Measurements from ENCODE around the gene ZNF622.
A peak's percentile ranks its signal among the peaks of the same experiment; 100 is the strongest.

The ZNF622 gene, protein sequence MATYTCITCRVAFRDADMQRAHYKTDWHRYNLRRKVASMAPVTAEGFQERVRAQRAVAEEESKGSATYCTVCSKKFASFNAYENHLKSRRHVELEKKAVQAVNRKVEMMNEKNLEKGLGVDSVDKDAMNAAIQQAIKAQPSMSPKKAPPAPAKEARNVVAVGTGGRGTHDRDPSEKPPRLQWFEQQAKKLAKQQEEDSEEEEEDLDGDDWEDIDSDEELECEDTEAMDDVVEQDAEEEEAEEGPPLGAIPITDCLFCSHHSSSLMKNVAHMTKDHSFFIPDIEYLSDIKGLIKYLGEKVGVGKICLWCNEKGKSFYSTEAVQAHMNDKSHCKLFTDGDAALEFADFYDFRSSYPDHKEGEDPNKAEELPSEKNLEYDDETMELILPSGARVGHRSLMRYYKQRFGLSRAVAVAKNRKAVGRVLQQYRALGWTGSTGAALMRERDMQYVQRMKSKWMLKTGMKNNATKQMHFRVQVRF

DNA sequence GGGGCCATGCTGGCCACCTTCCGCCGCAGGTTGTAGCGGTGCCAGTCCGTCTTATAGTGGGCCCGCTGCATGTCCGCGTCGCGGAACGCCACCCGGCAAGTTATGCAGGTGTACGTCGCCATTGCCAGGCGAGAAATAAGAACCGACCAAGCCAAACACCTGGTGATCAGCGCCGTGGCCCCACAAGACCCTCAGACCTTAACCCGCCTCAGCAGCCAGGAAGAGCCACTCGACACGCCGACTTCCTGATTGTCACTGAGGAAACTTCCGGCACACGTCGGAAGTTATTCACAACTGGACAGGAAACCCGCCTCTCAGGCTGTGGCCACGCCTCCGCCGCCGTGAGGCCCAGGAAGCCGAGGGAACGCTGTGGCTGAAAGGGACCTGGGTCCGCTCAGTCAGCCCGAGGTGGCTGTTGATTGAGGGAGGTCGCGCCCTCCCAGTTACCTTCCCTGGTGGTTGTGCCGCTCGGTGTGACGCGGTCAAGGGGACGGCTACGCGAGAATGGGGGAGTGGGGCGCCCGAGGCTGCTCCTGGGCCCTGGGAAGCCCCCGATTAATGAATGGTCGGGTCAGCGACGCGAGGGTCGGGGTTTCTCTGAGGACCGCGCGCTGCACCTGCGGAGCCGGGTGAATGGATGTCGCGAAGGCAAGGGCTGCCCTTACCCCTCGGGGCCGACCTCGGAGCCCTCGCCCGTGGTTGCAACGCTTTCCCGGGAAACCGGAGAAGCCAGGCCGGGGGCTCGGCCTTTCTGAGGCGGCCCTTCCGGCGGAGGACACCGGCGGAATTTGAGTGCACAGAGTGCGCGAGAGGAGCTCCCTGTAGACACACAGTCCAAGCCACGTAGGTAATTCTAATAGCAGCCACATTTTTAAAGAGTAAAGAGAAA lies at the start of gene ZNF622:
TSS of gene ZNF622 (minus strand) at position 257 of the 889 bp plus-strand sequence. CDS start at position 122, 135 bp downstream.
- H3K36me3 ChIP-seq (ENCODE audit: insufficient read depth), result peaks cover 10% of the 10 kb centered on the region; the same call in 1 of the 2 replicates
- H3K4me2 ChIP-seq, result peak within 1 kb of the TSS; percentile 91
- H3K27me3 ChIP-seq (ENCODE audit: insufficient read depth, low read depth), result no peaks in the 10 kb centered on the region
- no peak within 1 kb of the TSS for H3K4me3 ChIP-seq (IDR thresholded peaks at IDR 0.05; ENCODE audit: insufficient read depth, low read depth, low read length)
- H3K4me1 ChIP-seq (ENCODE audit: low read depth, poor library complexity, severe bottlenecking), result peaks cover 47% of the 10 kb centered on the region
- H3K79me2 ChIP-seq (ENCODE audit: insufficient read depth, low read depth), result peaks cover 41% of the 10 kb centered on the region
- peak within 1 kb of the TSS; percentile 69 for H3K27ac ChIP-seq
- TF ChIP-seq, protein P1, sequence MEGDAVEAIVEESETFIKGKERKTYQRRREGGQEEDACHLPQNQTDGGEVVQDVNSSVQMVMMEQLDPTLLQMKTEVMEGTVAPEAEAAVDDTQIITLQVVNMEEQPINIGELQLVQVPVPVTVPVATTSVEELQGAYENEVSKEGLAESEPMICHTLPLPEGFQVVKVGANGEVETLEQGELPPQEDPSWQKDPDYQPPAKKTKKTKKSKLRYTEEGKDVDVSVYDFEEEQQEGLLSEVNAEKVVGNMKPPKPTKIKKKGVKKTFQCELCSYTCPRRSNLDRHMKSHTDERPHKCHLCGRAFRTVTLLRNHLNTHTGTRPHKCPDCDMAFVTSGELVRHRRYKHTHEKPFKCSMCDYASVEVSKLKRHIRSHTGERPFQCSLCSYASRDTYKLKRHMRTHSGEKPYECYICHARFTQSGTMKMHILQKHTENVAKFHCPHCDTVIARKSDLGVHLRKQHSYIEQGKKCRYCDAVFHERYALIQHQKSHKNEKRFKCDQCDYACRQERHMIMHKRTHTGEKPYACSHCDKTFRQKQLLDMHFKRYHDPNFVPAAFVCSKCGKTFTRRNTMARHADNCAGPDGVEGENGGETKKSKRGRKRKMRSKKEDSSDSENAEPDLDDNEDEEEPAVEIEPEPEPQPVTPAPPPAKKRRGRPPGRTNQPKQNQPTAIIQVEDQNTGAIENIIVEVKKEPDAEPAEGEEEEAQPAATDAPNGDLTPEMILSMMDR (conservative IDR thresholded peaks at IDR 0.05; ENCODE audit: low read depth, low read length), result no peak
- peak within 1 kb of the TSS; percentile 87 for H3K9ac ChIP-seq
- H2AFZ ChIP-seq (ENCODE audit: low read depth), result peak within 1 kb of the TSS; percentile 91
- peaks cover 6% of the 10 kb centered on the region; the same call in 1 of the 2 replicates for H4K20me1 ChIP-seq (ENCODE audit: insufficient read depth)

DNA sequence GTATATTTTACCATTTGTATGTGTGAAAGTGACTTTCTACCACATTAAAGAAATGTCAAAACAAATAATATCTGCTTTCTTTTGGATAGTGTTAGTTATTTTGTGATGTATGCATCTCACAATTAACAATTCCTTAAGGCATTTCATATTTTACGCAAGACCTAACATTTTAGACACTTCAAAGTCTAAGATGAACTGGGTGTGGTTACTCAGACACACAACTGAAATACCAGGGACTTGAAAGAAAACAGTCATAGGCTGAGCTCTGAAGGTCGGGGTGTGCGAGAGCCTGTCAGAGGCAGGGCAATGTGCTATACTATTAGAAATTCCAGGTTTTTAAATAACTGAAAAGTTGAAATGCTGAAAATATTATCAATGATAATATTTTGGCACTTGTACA lies 44.5 kb upstream of the ZNF622 start:
- Histone ChIP-seq H3K4me3 (IDR thresholded peaks at IDR 0.05; ENCODE audit: insufficient read depth, low read depth, low read length) (no peak overlapping the region), H3K27me3 (ENCODE audit: insufficient read depth, low read depth) (no peaks in the 10 kb centered on the region), H3K27ac (no peak overlapping the region), H3K4me1 (ENCODE audit: low read depth, poor library complexity, severe bottlenecking) (no peaks in the 10 kb centered on the region), H2AFZ (ENCODE audit: low read depth) (no peak overlapping the region), H3K79me2 (ENCODE audit: insufficient read depth, low read depth) (no peaks in the 10 kb centered on the region), H3K36me3 (ENCODE audit: insufficient read depth) (no peaks in the 10 kb centered on the region), H4K20me1 (ENCODE audit: insufficient read depth) (no peaks in the 10 kb centered on the region), H3K9ac (no peak overlapping the region), H3K4me2 (no peak overlapping the region)
- TF ChIP-seq, protein P1 (conservative IDR thresholded peaks at IDR 0.05; ENCODE audit: low read depth, low read length), result no peak

DNA sequence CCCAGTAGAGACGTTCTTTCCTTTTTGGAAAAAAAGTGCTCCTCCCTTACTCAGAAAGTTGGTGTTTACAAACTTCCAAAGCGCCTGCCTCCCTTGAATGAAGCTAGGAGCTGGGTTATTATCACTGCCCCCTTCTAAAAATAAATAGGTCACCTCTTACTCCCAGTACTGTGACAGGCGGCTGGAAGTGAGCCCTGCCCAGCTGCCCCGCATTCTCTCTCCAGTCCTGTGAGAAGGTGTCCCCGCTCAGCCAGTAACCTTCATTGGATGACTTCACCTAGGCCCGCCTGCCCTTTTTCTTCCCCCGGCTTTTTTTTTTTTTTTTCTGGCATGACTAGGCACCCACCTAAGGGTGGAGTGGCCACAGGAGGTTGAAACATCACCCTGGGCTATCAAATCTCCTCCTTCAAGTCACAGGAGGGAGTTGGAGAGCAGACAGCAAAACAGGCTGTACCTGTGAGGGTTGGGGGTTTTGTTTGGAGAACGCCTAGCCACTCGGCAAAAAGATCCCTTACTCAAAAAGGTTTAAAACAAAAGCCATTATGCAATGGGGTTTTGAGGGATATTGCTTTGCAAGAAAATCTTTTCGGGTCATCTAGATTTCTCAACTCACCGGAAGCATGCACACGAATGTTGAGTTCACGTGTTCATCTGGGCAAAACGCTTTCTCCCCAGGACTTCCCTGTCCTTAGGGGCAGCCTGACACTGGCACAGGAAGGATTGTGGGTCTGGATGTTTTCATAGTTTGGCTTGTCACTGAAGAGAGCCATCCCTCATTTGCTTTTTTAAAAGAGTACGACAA lies 43.3 kb upstream of the ZNF622 start:
- H3K27ac ChIP-seq, result no peak overlapping the region
- H2AFZ ChIP-seq (ENCODE audit: low read depth), result no peak overlapping the region
- H3K9ac ChIP-seq, result no peak overlapping the region
- H3K4me3 ChIP-seq (IDR thresholded peaks at IDR 0.05; ENCODE audit: insufficient read depth, low read depth, low read length), result no peak overlapping the region
- no peaks in the 10 kb centered on the region for H3K36me3 ChIP-seq (ENCODE audit: insufficient read depth)
- H3K27me3 ChIP-seq (ENCODE audit: insufficient read depth, low read depth), result no peaks in the 10 kb centered on the region
- no peaks in the 10 kb centered on the region for H3K79me2 ChIP-seq (ENCODE audit: insufficient read depth, low read depth)
- no peaks in the 10 kb centered on the region for H3K4me1 ChIP-seq (ENCODE audit: low read depth, poor library complexity, severe bottlenecking)
- H4K20me1 ChIP-seq (ENCODE audit: insufficient read depth), result no peaks in the 10 kb centered on the region
- H3K4me2 ChIP-seq, result no peak overlapping the region
- TF ChIP-seq, protein P1 (conservative IDR thresholded peaks at IDR 0.05; ENCODE audit: low read depth, low read length), result no peak

DNA sequence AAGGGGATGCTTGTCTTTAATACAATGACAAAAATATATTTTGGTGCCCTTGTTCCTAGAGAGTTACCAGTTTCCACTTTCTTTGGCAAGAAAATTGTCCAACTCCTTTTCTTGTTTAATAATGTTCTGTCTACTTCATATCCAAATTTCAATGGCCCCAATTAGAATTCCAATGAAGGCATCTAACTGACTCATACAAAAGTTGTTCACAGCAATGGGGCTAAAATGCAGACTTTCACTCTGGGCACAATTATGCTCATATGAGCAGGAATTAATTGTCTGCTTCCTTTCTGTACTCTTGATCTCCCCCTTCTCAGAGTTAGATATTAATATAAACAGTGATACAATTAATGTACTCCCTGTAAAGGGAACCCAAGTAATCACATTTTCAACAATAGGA lies 42.1 kb upstream of the ZNF622 start:
- no peak overlapping the region for H2AFZ ChIP-seq (ENCODE audit: low read depth)
- H3K4me1 ChIP-seq (ENCODE audit: low read depth, poor library complexity, severe bottlenecking), result no peaks in the 10 kb centered on the region
- H3K27me3 ChIP-seq (ENCODE audit: insufficient read depth, low read depth), result no peaks in the 10 kb centered on the region
- H4K20me1 ChIP-seq (ENCODE audit: insufficient read depth), result no peaks in the 10 kb centered on the region
- no peak overlapping the region for H3K27ac ChIP-seq
- no peaks in the 10 kb centered on the region for H3K79me2 ChIP-seq (ENCODE audit: insufficient read depth, low read depth)
- no peak overlapping the region for H3K4me2 ChIP-seq
- no peak overlapping the region for H3K4me3 ChIP-seq (IDR thresholded peaks at IDR 0.05; ENCODE audit: insufficient read depth, low read depth, low read length)
- TF ChIP-seq, protein P1 (conservative IDR thresholded peaks at IDR 0.05; ENCODE audit: low read depth, low read length), result no peak
- no peak overlapping the region for H3K9ac ChIP-seq
- H3K36me3 ChIP-seq (ENCODE audit: insufficient read depth), result no peaks in the 10 kb centered on the region
